ENCODE data around the gene ASIC4. TPM values are rescaled to one million over a fixed set of nuclear protein-coding genes. Genes with fewer than 3 reads are reported as not detected.

Gene ASIC4
- total and polyA plus RNA-seq, 2 of the 8 experiments (the other 6 are each of a cell fraction or from before 2014, with no cell fraction given): 0.12 to 0.22 TPM

DNA sequence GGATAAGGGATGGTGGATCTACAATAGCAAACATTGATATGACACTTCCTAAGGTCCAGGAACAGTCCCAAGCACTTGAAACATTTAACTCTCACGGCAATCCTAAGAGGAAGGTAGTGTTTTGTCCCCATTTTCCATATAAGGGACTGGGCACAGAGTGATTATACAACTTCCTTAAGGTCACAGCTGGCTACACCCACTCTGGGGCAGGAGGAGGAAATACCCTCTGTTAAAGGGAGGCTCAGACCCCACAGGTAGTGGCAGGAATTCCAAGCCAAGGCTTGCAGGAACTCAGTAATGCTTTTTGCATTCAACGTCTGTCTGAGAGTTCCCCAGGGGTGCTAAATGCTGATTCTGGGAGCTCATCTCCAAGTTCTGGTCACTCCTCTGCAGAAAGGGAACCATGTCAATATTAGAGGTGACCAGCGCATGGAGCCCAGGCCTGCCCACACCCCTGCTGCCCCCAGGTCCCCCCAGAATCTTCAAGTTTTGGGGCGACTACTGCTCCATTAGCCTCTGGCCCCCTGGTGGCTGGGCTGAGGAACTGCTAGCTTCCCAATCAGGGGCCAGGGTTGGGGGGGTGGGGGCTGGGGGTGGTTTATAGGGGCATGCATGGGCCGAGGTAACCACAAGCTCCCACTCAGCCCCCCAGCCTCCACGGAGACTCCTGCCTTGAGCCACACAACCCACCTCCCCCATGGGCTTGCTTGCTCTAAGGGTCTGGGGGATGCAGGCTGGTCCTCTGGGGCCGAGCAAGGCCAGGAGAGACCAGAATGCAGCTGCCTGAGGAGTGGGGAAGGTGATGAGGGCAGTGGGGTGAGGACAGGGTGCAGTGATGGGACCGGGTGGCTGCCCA lies 46.0 kb downstream of the ASIC4 start (continued):
- TF ChIP-seq SP4 (IDR thresholded peaks at IDR 0.05; ENCODE audit: low read length) (no peak), RAD21 (IDR thresholded peaks at IDR 0.05 in 1 of 2, conservative IDR thresholded peaks at IDR 0.05 in 1 of 2; ENCODE audit: low read depth in 2 of 2, low read length in 2 of 2) (peak; percentile 36 to 41), NRF1 (IDR thresholded peaks at IDR 0.05; ENCODE audit: low read depth, low read length) (no peak)
